Fibroblast of lung (primary cell): ENCODE results near the gene SEMA5B.

Source experiments
- CTCF ChIP-seq, 2 donors: IDR thresholded peaks in 1 of 2; conservative IDR thresholded peaks in 1 of 2; 1 replicate in 1 of 2; 2 replicates in 1 of 2; pipeline ENCODE4 v1.5.1; 2011 to 2012; ENCODE audit warnings: low read length in 2 of 2, control low read depth in 1 of 2, inconsistent platforms in 1 of 2, low read depth in 1 of 2, mild to moderate bottlenecking in 1 of 2
- EZH2 ChIP-seq: IDR thresholded peaks from 2 replicates; pipeline ENCODE4 v1.5.1; 2012; ENCODE audit warnings: low read length, control low read depth, mild to moderate bottlenecking; ENCODE audit errors: missing control alignments

- TF ChIP-seq CTCF (conservative IDR thresholded peaks at IDR 0.05 in 1 of 2, IDR thresholded peaks at IDR 0.05 in 1 of 2; ENCODE audit: low read depth in 1 of 2, low read length in 2 of 2) (peak; percentile 84 to 88), EZH2 (no peak)
Observed at GRCh38 chr3:122942937-122943827, 84.4 kb downstream of the SEMA5B start.
